Lower lobe of right lung (tissue), 2 donors: ENCODE measurements around the gene TOLLIP. TPM values are rescaled to one million over a fixed set of nuclear protein-coding genes. Genes with fewer than 3 reads are reported as not detected.

Source experiments
- ATAC-seq, 2 donors: fragments of 200-7000 bp; cut with Tn5 transposase; one replicate each; pipeline ENCODE4 v1.9.1; 2020 to 2022; ENCODE audit warnings: mild to moderate bottlenecking in 2 of 2, moderate library complexity in 2 of 2
- DNase-seq: peaks from one replicate; pipeline ENCODE4 v3.0.0-alpha.2; 2020
- H3K27ac ChIP-seq: fragments of 200-600 bp; one replicate; pipeline ENCODE4 v1.8.0; 2022
- H3K27me3 ChIP-seq: fragments of 200-600 bp; one replicate; pipeline ENCODE4 v1.8.0; 2022; ENCODE audit warnings: low read depth
- H3K36me3 ChIP-seq: fragments of 200-600 bp; one replicate; pipeline ENCODE4 v1.8.0; 2022; ENCODE audit warnings: mild to moderate bottlenecking
- H3K4me1 ChIP-seq: fragments of 200-600 bp; one replicate; pipeline ENCODE4 v1.8.0; 2022
- H3K4me3 ChIP-seq: fragments of 200-600 bp; one replicate; pipeline ENCODE4 v1.8.0; 2022; ENCODE audit warnings: mild to moderate bottlenecking
- H3K9me3 ChIP-seq: fragments of 200-600 bp; one replicate; pipeline ENCODE4 v1.8.0; 2022
- intact Hi-C: fragments of 100-400 bp; cut with DNase I; formaldehyde crosslinking; loops from one replicate; pipeline ENCODE4 v1.11.0; 2022
- total RNA-seq: library from RNA; stranded (reverse); fragmentation: NEBNext Ultra II Directional; extraction: Animal tissue kit (Norgen Biotek cat#: 25700); gene quantifications from one replicate; pipeline ENCODE4 v1.2.1, GENCODE V29; 2021
- TF ChIP-seq, protein P1 (sequence below): fragments of 200-600 bp; IDR thresholded peaks from one replicate; pipeline ENCODE4 v1.8.0; 2022; ENCODE audit warnings: antibody characterized with exemption, mild to moderate bottlenecking
- donor health status: DM: no; HTN: yes; CAD: no; lungs with severe emphysema.

Gene TOLLIP
- total RNA-seq, 1 donor from 2014 or later, result 68.4 TPM

DNA sequence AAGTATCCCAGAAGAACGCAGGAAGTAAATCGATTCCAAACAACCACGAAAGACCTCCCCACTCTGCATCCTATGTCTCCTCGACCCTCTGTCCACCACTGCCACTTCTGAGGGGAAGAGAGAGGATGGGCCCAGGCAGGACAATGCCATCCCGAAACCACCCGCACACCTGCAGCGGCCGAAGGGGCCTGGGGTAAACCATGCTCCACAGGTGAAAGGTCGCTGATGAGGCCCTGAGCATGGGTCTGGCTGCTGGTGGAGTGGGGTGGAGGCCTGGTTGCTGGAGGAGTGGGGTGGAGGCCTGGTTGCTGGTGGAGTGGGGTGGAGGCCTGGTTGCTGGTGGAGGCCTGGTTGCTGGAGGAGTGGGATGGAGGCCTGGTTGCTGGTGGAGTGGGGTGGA, 13.1 kb downstream of the TOLLIP start:
- ATAC-seq (no peak), DNase-seq (peak; percentile 31)
- peaks cover 43% of the 10 kb centered on the region for H3K36me3 ChIP-seq
- no peak overlapping the region for H3K27ac ChIP-seq
- H3K4me3 ChIP-seq, result no peak overlapping the region
- H3K27me3 ChIP-seq, result no peaks in the 10 kb centered on the region
- intact Hi-C loops, result no loop called here
- H3K9me3 ChIP-seq, result no peaks in the 10 kb centered on the region
- TF ChIP-seq, protein P1, sequence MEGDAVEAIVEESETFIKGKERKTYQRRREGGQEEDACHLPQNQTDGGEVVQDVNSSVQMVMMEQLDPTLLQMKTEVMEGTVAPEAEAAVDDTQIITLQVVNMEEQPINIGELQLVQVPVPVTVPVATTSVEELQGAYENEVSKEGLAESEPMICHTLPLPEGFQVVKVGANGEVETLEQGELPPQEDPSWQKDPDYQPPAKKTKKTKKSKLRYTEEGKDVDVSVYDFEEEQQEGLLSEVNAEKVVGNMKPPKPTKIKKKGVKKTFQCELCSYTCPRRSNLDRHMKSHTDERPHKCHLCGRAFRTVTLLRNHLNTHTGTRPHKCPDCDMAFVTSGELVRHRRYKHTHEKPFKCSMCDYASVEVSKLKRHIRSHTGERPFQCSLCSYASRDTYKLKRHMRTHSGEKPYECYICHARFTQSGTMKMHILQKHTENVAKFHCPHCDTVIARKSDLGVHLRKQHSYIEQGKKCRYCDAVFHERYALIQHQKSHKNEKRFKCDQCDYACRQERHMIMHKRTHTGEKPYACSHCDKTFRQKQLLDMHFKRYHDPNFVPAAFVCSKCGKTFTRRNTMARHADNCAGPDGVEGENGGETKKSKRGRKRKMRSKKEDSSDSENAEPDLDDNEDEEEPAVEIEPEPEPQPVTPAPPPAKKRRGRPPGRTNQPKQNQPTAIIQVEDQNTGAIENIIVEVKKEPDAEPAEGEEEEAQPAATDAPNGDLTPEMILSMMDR, result no peak
- peaks cover 28% of the 10 kb centered on the region for H3K4me1 ChIP-seq

DNA sequence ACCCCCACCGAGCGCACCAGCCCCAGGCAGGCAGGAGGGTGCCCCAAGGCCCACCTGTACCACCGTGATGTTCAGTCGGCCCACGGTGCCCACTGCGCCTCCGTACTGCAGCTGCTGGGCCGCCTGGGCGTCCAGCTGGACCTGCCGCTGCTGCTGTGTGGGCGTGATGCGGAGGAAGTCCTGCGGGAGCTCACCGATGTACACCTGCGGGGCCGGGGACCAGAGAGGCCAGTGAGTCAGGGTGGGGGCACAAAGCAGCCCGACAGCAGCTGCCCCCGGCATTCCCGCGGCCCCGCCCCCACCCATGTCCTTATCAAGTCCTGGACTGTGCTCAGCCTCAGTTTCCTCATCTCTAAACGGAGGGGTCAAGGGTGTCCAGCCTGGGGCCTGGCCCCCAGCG, 13.8 kb downstream of the TOLLIP start:
- TF ChIP-seq, protein P1, result no peak
- intact Hi-C loops, result no loop called here
- H3K4me1 ChIP-seq, result peaks cover 28% of the 10 kb centered on the region
- H3K36me3 ChIP-seq, result peaks cover 49% of the 10 kb centered on the region
- H3K4me3 ChIP-seq, result no peak overlapping the region
- no peak overlapping the region for H3K27ac ChIP-seq
- peak; percentile 30 for DNase-seq
- H3K9me3 ChIP-seq, result no peaks in the 10 kb centered on the region
- ATAC-seq, result no peak
- H3K27me3 ChIP-seq, result no peaks in the 10 kb centered on the region

GRCh38 chr11:1295086-1295485, 14.3 kb downstream of the TOLLIP start:
- TF ChIP-seq, protein P1, result no peak
- ATAC-seq, result no peak
- intact Hi-C loops, result no loop called here
- no peaks in the 10 kb centered on the region for H3K9me3 ChIP-seq
- peaks cover 26% of the 10 kb centered on the region for H3K4me1 ChIP-seq
- H3K36me3 ChIP-seq, result peaks cover 54% of the 10 kb centered on the region
- H3K4me3 ChIP-seq, result no peak overlapping the region
- H3K27me3 ChIP-seq, result no peaks in the 10 kb centered on the region
- DNase-seq, result peak; percentile 36
- H3K27ac ChIP-seq, result no peak overlapping the region

DNA sequence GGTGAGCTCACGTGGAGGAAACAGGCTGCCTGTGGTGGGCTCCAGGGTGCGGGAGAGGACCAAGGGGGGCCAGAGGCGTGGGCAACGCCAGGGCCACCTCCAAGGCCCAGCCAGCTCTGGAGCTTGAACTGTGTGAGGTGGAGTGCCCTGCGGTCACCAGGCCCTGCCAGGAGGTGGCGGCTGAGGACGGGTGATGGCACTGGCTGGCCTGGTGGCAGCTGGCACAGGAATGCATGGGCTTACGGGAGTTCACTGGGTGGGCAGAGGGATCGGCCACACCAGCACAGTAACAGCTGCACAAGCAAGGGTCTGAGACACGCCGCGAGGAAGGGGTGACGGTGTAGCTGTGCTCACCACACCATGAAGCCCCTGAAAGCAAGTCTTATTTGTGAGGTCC, 15.8 kb downstream of the TOLLIP start:
- H3K4me1 ChIP-seq, result peaks cover 12% of the 10 kb centered on the region
- no peaks in the 10 kb centered on the region for H3K27me3 ChIP-seq
- H3K4me3 ChIP-seq, result no peak overlapping the region
- peak; percentile 46 for DNase-seq
- H3K9me3 ChIP-seq, result no peaks in the 10 kb centered on the region
- peak in 1 of 2 donors; percentile 33 for ATAC-seq
- intact Hi-C loops, result no loop called here
- H3K36me3 ChIP-seq, result peaks cover 69% of the 10 kb centered on the region
- TF ChIP-seq, protein P1, result peak; percentile 26
- H3K27ac ChIP-seq, result no peak overlapping the region

- H3K36me3 ChIP-seq, result peaks cover 76% of the 10 kb centered on the region
- no peak overlapping the region for H3K27ac ChIP-seq
- intact Hi-C loops, result no loop called here
- DNase-seq (peak; percentile 37), ATAC-seq (peak in 1 of 2 donors; percentile 5)
- no peaks in the 10 kb centered on the region for H3K9me3 ChIP-seq
- no peak overlapping the region for H3K4me3 ChIP-seq
- peaks cover 5% of the 10 kb centered on the region for H3K4me1 ChIP-seq
- TF ChIP-seq, protein P1, result no peak
- H3K27me3 ChIP-seq, result no peaks in the 10 kb centered on the region
These were observed 16.5 kb downstream of the TOLLIP start for GRCh38 chr11:1292644-1293618.
